ENCODE data around the gene EBP. TPM values are rescaled to one million over a fixed set of nuclear protein-coding genes. Genes with fewer than 3 reads are reported as not detected.

EBP gene
- total RNA-seq, 1 donor from 2014 or later = 73.1 TPM

GRCh38 chrX:48509619-48510018, 12.0 kb upstream of the EBP start:
- Mint-ChIP-seq H3K27me3 (no peaks in the 10 kb centered on the region), H3K4me3 (ENCODE audit: low read depth) (peak overlapping the region; percentile 82), H3K9me3 (ENCODE audit: low read depth) (peaks cover 4% of the 10 kb centered on the region), H3K36me3 (ENCODE audit: insufficient read depth) (peaks cover 3% of the 10 kb centered on the region), H3K27ac (peak overlapping the region; percentile 71), H3K4me1 (ENCODE audit: low read depth) (peaks cover 2% of the 10 kb centered on the region)
- no peak for TF ChIP-seq CTCF (IDR thresholded peaks at IDR 0.05; ENCODE audit: unreplicated experiment)
- DNase-seq (ENCODE audit: low spot score, unreplicated experiment) = no peak

- no peak for DNase-seq (ENCODE audit: low spot score, unreplicated experiment)
- no peak overlapping the region for H3K4me3 Mint-ChIP-seq (ENCODE audit: low read depth)
Observed at GRCh38 chrX:48511560-48511959, 10.0 kb upstream of the EBP start.

GRCh38 chrX:48512371-48512935, 9.2 kb upstream of the EBP start:
- no peak for TF ChIP-seq CTCF (IDR thresholded peaks at IDR 0.05; ENCODE audit: unreplicated experiment)
- H3K4me3 Mint-ChIP-seq (ENCODE audit: low read depth) = no peak overlapping the region

More at GRCh38 chrX:48511560-48511959, 10.0 kb upstream of the EBP start:
- peak; percentile 37 for TF ChIP-seq CTCF (IDR thresholded peaks at IDR 0.05; ENCODE audit: unreplicated experiment)
- Mint-ChIP-seq H3K9me3 (ENCODE audit: low read depth) (peaks cover 4% of the 10 kb centered on the region), H3K4me1 (ENCODE audit: low read depth) (peaks cover 2% of the 10 kb centered on the region), H3K27me3 (no peaks in the 10 kb centered on the region), H3K36me3 (ENCODE audit: insufficient read depth) (peaks cover 3% of the 10 kb centered on the region), H3K27ac (no peak overlapping the region)

GRCh38 chrX:48513670-48514069, 7.9 kb upstream of the EBP start:
- Mint-ChIP-seq H3K36me3 (ENCODE audit: insufficient read depth) (peaks cover 3% of the 10 kb centered on the region), H3K9me3 (ENCODE audit: low read depth) (peaks cover 4% of the 10 kb centered on the region), H3K4me3 (ENCODE audit: low read depth) (no peak overlapping the region), H3K27me3 (no peaks in the 10 kb centered on the region), H3K27ac (no peak overlapping the region), H3K4me1 (ENCODE audit: low read depth) (no peaks in the 10 kb centered on the region)
- TF ChIP-seq CTCF (IDR thresholded peaks at IDR 0.05; ENCODE audit: unreplicated experiment) = no peak
- DNase-seq (ENCODE audit: low spot score, unreplicated experiment) = no peak

More at GRCh38 chrX:48512371-48512935, 9.2 kb upstream of the EBP start:
- peaks cover 3% of the 10 kb centered on the region for H3K36me3 Mint-ChIP-seq (ENCODE audit: insufficient read depth)
- H3K27me3 Mint-ChIP-seq = no peaks in the 10 kb centered on the region
- H3K4me1 Mint-ChIP-seq (ENCODE audit: low read depth) = peaks cover 2% of the 10 kb centered on the region
- no peak overlapping the region for H3K27ac Mint-ChIP-seq
- peaks cover 4% of the 10 kb centered on the region for H3K9me3 Mint-ChIP-seq (ENCODE audit: low read depth)
- no peak for DNase-seq (ENCODE audit: low spot score, unreplicated experiment)

- DNase-seq (ENCODE audit: low spot score, unreplicated experiment) = no peak
- no peak overlapping the region for H3K27ac Mint-ChIP-seq
Observed at GRCh38 chrX:48514126-48514806, 7.3 kb upstream of the EBP start.

More at GRCh38 chrX:48514126-48514806, 7.3 kb upstream of the EBP start:
- no peak for TF ChIP-seq CTCF (IDR thresholded peaks at IDR 0.05; ENCODE audit: unreplicated experiment)
- peaks cover 4% of the 10 kb centered on the region for H3K9me3 Mint-ChIP-seq (ENCODE audit: low read depth)
- peaks cover 3% of the 10 kb centered on the region for H3K36me3 Mint-ChIP-seq (ENCODE audit: insufficient read depth)
- no peak overlapping the region for H3K4me3 Mint-ChIP-seq (ENCODE audit: low read depth)
- H3K4me1 Mint-ChIP-seq (ENCODE audit: low read depth) = no peaks in the 10 kb centered on the region
- H3K27me3 Mint-ChIP-seq = no peaks in the 10 kb centered on the region
